SK-N-SH (cell line): ENCODE measurements around the gene ZNF784.
A peak's percentile ranks its signal among the peaks of the same experiment; 100 is the strongest.

ENCODE experiments used
- MEF2A ChIP-seq: IDR thresholded peaks from 2 replicates; pipeline ENCODE4 v1.4.0; 2012; ENCODE audit warnings: low read depth, borderline replicate concordance
- TAF1 ChIP-seq: IDR thresholded peaks from 2 replicates; pipeline ENCODE4 v1.6.1; 2012; ENCODE audit warnings: low read depth, mild to moderate bottlenecking, low read length, moderate library complexity, borderline replicate concordance
- TF ChIP-seq, protein P1 (sequence below): fragments of 200-600 bp; sonication (generic); IDR thresholded peaks from 2 replicates; pipeline ENCODE4 v1.6.1; 2017; ENCODE audit warnings: antibody characterized with exemption, mild to moderate bottlenecking, moderate library complexity
- TF ChIP-seq, protein P2 (sequence below): fragments of 150-350 bp; IDR thresholded peaks from 2 replicates; pipeline ENCODE4 v1.6.1; 2017; ENCODE audit warnings: antibody characterized with exemption, low read length, low read depth, borderline replicate concordance
- TF ChIP-seq, protein P3 (sequence below): IDR thresholded peaks from 2 replicates; pipeline ENCODE4; 2012

DNA sequence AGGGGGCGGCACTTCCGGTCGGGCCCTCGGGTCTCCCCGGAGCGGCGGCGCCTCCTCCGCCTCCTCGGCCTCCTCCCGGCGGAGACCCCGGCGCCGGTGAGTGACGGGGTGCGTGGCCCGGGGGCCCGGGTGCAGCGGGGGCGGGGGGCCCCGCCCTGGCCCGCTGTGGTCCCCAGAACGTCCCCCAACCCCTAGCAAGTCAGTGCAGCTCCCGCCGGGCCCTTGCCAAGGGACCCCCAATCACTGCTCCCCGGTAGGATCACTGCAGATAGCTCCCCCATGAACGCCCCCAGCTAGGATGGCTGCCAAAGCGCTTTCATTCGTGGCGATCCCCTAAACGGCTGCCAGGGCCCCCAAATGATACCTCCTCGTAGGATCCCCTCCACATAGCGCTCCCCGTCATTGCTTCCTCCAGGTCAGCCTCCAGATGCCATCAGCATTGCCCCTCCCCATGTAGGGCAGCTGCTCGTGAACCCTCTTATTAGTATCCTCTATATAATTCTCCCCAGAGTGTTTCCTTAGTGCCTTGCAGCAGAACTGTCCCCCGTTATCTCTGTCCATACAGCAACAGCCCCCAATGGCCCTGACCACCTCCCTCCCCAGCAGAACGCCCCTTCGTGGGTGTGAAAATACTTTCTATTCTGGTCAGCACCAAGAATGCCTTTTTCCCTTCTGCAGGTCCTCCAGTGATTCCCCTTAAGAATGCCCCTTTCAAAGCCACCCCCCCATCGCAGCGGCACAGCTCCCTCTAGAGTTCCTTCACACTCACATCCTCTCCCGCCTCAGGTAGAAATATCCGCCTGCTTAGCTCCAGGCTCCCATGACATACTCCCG lies 18.5 kb downstream of the ZNF784 start, which contains the start of gene ZNF865:
- TF ChIP-seq MEF2A (no peak), TAF1 (peak; percentile 37; the same call in 1 of the 2 replicates)
- TF ChIP-seq, protein P1, sequence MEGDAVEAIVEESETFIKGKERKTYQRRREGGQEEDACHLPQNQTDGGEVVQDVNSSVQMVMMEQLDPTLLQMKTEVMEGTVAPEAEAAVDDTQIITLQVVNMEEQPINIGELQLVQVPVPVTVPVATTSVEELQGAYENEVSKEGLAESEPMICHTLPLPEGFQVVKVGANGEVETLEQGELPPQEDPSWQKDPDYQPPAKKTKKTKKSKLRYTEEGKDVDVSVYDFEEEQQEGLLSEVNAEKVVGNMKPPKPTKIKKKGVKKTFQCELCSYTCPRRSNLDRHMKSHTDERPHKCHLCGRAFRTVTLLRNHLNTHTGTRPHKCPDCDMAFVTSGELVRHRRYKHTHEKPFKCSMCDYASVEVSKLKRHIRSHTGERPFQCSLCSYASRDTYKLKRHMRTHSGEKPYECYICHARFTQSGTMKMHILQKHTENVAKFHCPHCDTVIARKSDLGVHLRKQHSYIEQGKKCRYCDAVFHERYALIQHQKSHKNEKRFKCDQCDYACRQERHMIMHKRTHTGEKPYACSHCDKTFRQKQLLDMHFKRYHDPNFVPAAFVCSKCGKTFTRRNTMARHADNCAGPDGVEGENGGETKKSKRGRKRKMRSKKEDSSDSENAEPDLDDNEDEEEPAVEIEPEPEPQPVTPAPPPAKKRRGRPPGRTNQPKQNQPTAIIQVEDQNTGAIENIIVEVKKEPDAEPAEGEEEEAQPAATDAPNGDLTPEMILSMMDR: peak; percentile 81
- TF ChIP-seq, protein P2, sequence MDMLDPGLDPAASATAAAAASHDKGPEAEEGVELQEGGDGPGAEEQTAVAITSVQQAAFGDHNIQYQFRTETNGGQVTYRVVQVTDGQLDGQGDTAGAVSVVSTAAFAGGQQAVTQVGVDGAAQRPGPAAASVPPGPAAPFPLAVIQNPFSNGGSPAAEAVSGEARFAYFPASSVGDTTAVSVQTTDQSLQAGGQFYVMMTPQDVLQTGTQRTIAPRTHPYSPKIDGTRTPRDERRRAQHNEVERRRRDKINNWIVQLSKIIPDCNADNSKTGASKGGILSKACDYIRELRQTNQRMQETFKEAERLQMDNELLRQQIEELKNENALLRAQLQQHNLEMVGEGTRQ: no peak
- TF ChIP-seq, protein P3, sequence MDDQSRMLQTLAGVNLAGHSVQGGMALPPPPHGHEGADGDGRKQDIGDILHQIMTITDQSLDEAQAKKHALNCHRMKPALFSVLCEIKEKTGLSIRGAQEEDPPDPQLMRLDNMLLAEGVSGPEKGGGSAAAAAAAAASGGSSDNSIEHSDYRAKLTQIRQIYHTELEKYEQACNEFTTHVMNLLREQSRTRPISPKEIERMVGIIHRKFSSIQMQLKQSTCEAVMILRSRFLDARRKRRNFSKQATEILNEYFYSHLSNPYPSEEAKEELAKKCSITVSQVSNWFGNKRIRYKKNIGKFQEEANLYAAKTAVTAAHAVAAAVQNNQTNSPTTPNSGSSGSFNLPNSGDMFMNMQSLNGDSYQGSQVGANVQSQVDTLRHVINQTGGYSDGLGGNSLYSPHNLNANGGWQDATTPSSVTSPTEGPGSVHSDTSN: no peak
